Adrenal gland (tissue), 12 donors: Measurements from ENCODE around the gene TP53I13. TPM values are rescaled to one million over a fixed set of nuclear protein-coding genes. Genes with fewer than 3 reads are reported as not detected.

Source experiments
- DNase-seq, 7 donors: peaks; one replicate each; pipeline ENCODE4 v3.0.0-alpha.2; 2019 to 2020
- H3K27ac ChIP-seq, 5 donors: fragments of 200-600 bp; sonication (generic) in 4 of 5; 1 replicate in 3 of 5; 2 replicates in 2 of 5; pipeline versions ENCODE4 v1.5.1 to v1.8.0; 2016 to 2020; ENCODE audit warnings: mild to moderate bottlenecking in 1 of 5
- H3K27me3 ChIP-seq: fragments of 200-600 bp; 2 replicates; pipeline ENCODE4 v1.8.0; 2021
- H3K36me3 ChIP-seq, 2 donors: fragments of 200-600 bp; replicated peaks in 1 of 2; 1 replicate in 1 of 2; 2 replicates in 1 of 2; pipeline versions ENCODE4 v1.5.1 to v1.8.0; 2018 to 2022
- H3K4me1 ChIP-seq, 2 donors: fragments of 200-600 bp; replicated peaks in 1 of 2; 1 replicate in 1 of 2; 2 replicates in 1 of 2; pipeline versions ENCODE4 v1.5.1 to v1.8.0; 2018 to 2021
- H3K4me3 ChIP-seq, 4 donors: fragments of 200-600 bp; sonication (generic) in 3 of 4; one replicate each; pipeline ENCODE4 v1.5.1; 2016 to 2018
- H3K9me3 ChIP-seq, 3 donors: fragments of 200-600 bp; sonication (generic) in 1 of 3; replicated peaks in 1 of 3; 1 replicate in 2 of 3; 2 replicates in 1 of 3; pipeline versions ENCODE4 v1.5.1 to v1.8.0; 2016 to 2021
- CTCF ChIP-seq, 6 experiments: fragments of 450-650 bp in 4 of 6; fragments of 200-600 bp in 2 of 6; sonication (generic) in 1 of 6; IDR thresholded peaks; 1 replicate in 5 of 6; 2 replicates in 1 of 6; pipeline versions ENCODE4 v1.5.1 to v1.8.0; 2016 to 2021; ENCODE audit warnings: antibody characterized with exemption in 6 of 6, mild to moderate bottlenecking in 2 of 6, moderate library complexity in 1 of 6
- POLR2A ChIP-seq, 2 donors: fragments of 450-650 bp; IDR thresholded peaks; one replicate each; pipeline ENCODE4 v1.6.1; 2017; ENCODE audit warnings: antibody characterized with exemption in 2 of 2, mild to moderate bottlenecking in 2 of 2, moderate library complexity in 1 of 2
- WGBS, 4 donors: extraction: QIAGEN DNeasy Blood & Tissue Kit in 2 of 4; methylation state at CpG; one replicate each; pipeline versions ENCODE4 v1.1.5 to v1.1.7; 2013 to 2017; 5-methylcytosine and 5-hydroxymethylcytosine counted together
- intact Hi-C, 2 donors: fragments of 100-400 bp; cut with DNase I; formaldehyde crosslinking; loops; one replicate each; pipeline versions ENCODE4 v1.14.1 to v1.15.0; 2022 to 2023
- polyA plus RNA-seq, 3 donors: library from polyadenylated mRNA; stranded (reverse); fragments of 200-250 nt in 2 of 3; fragments of 350-450 nt in 1 of 3; fragmentation: Illumina TruSeq in 1 of 3; extraction: RNeasy Lipid Tissue Mini Kit (QIAGEN cat#74804) in 1 of 3; gene quantifications; one replicate each; pipeline ENCODE4 v1.2.3, GENCODE V29; 2013 to 2014
- total RNA-seq, 9 donors: library from RNA; depleted of rRNA in 4 of 9; stranded (reverse); fragments of >200 nt in 4 of 9; fragments of 120-200 nt in 1 of 9; fragmentation: NEBNext Ultra II Directional in 1 of 9; extraction: Animal tissue kit (Norgen Biotek cat#: 25700) in 1 of 9; gene quantifications; one replicate each; pipeline versions ENCODE4 v1.1.0 to v1.2.4, GENCODE V29; 2013 to 2023
- donor health status: healthy with polysubstance abuse.
- donor health status: Bipolar disorder and iron deficiency.
- donor health status: DM: yes; HTN: yes; CAD: no.
- donor health status: DM: no; HTN: no; CAD: no.
- donor health status: DM: no; HTN: no; CAD: no.
- donor health status: DM: yes; HTN: yes; CAD: no.

TP53I13 gene
- total and polyA plus RNA-seq, 12 donors: 4.2 to 163 (median 45.2) TPM

GRCh38 chr17:29567554-29568330, 759 bp upstream of the TP53I13 start:
- Histone ChIP-seq H3K9me3 (no peaks in the 10 kb centered on the region), H3K36me3 (no peaks in the 10 kb centered on the region), H3K4me3 (peak overlapping the region; percentile 9 to 63 (median 31)), H3K27me3 (no peaks in the 10 kb centered on the region), H3K4me1 (peaks cover 30 to 36% of the 10 kb centered on the region in 2 donors), H3K27ac (peak overlapping the region; percentile 30 to 94 (median 77))
- 0 to 2% (median 1%) methylated on average over 20 to 63 of the region's 63 CpGs for WGBS, 4 donors
- DNase-seq: peak; percentile 60 to 74 (median 65)
- no peak for TF ChIP-seq POLR2A (IDR thresholded peaks at IDR 0.05)
- peak; percentile 12 to 44 (median 28) for TF ChIP-seq CTCF (IDR thresholded peaks at IDR 0.05)
- intact Hi-C loops: no loop called here

- intact Hi-C loops: no loop called here
- Histone ChIP-seq H3K36me3 (peaks cover 0 to 10% of the 10 kb centered on the region in 2 donors), H3K27me3 (no peaks in the 10 kb centered on the region), H3K27ac (peak overlapping the region in 4 of 5 donors; percentile 16 to 94 (median 65)), H3K4me1 (peaks cover 33 to 40% of the 10 kb centered on the region in 2 donors), H3K9me3 (no peaks in the 10 kb centered on the region), H3K4me3 (peak overlapping the region in 2 of 4 donors; percentile 63 to 65)
- DNase-seq: peak in 4 of 7 donors; percentile 13 to 56 (median 16)
- 66 to 72% (median 70%) methylated on average over 14 of the region's 14 CpGs for WGBS, 4 donors
- no peak for TF ChIP-seq POLR2A (IDR thresholded peaks at IDR 0.05)
- TF ChIP-seq CTCF (IDR thresholded peaks at IDR 0.05): no peak
Observed at GRCh38 chr17:29569245-29569950, 897 bp downstream of the TP53I13 start.

GRCh38 chr17:29570521-29570920, 2.0 kb downstream of the TP53I13 start:
- H3K36me3 ChIP-seq: peaks cover 0 to 20% of the 10 kb centered on the region in 2 donors
- H3K27ac ChIP-seq: no peak overlapping the region
- no peaks in the 10 kb centered on the region for H3K9me3 ChIP-seq
- TF ChIP-seq POLR2A (IDR thresholded peaks at IDR 0.05): no peak
- no peak overlapping the region for H3K4me3 ChIP-seq
- WGBS, 4 donors: 89 to 96% (median 92%) methylated on average over 7 of the region's 7 CpGs
- peak in 3 of 7 donors; percentile 11 to 21 (median 15) for DNase-seq
- intact Hi-C loops: no loop called here
- H3K27me3 ChIP-seq: no peaks in the 10 kb centered on the region
- peaks cover 33 to 40% of the 10 kb centered on the region in 2 donors for H3K4me1 ChIP-seq

- peaks cover 0 to 30% of the 10 kb centered on the region in 2 donors for H3K36me3 ChIP-seq
- H3K4me3 ChIP-seq: no peak overlapping the region
- peaks cover 29 to 31% of the 10 kb centered on the region in 2 donors for H3K4me1 ChIP-seq
- peak overlapping the region in 1 of 5 donors; percentile 76 for H3K27ac ChIP-seq
- no peak for TF ChIP-seq CTCF (IDR thresholded peaks at IDR 0.05)
- no peak for TF ChIP-seq POLR2A (IDR thresholded peaks at IDR 0.05)
- peak in 3 of 7 donors; percentile 15 to 21 (median 15) for DNase-seq
- 92 to 94% (median 94%) methylated on average over 6 of the region's 6 CpGs for WGBS, 4 donors
- H3K9me3 ChIP-seq: no peaks in the 10 kb centered on the region
- H3K27me3 ChIP-seq: no peaks in the 10 kb centered on the region
- intact Hi-C loops: no loop called here
Observed at GRCh38 chr17:29571486-29571882, 3.0 kb downstream of the TP53I13 start.
